GM21381 (cell line): ENCODE data around the gene EP300.
A peak's percentile ranks its signal among the peaks of the same experiment; 100 is the strongest.
"Not testable (repeated sequence)": the region's sequence is repeated elsewhere in the genome, so short reads cannot be mapped to it uniquely, and the experiment has no call there.

Source experiments
- ATAC-seq: cut with Tn5 transposase; IDR thresholded peaks from one replicate; pipeline ENCODE4 v1.9.1; 2021; ENCODE audit warnings: mild to moderate bottlenecking, moderate library complexity; ENCODE audit not compliant: unreplicated experiment

EP300 gene

GRCh38 chr22:41078931-41079330, 13.5 kb upstream of the EP300 start:
- no peak for ATAC-seq

GRCh38 chr22:41085842-41086241, 6.5 kb upstream of the EP300 start:
- ATAC-seq: no peak

- peak; percentile 66 for ATAC-seq
Observed at GRCh38 chr22:41091132-41092022, 1.0 kb upstream of the EP300 start.

GRCh38 chr22:41092847-41093411, 537 bp downstream of the EP300 start:
- ATAC-seq: no peak

GRCh38 chr22:41094041-41094593, 1.7 kb downstream of the EP300 start:
- no peak for ATAC-seq

- ATAC-seq: no peak
Observed at GRCh38 chr22:41096391-41096790, 4.0 kb downstream of the EP300 start.

- no peak for ATAC-seq
Observed at GRCh38 chr22:41096841-41097240, 4.4 kb downstream of the EP300 start.

- ATAC-seq: no peak
Observed at GRCh38 chr22:41099036-41099435, 6.6 kb downstream of the EP300 start.

- no peak for ATAC-seq
Observed at GRCh38 chr22:41106122-41106968, 14.0 kb downstream of the EP300 start.

- not testable (repeated sequence) for ATAC-seq
Observed at GRCh38 chr22:41106969-41107325, 14.6 kb downstream of the EP300 start.

GRCh38 chr22:41110968-41111367, 18.6 kb downstream of the EP300 start:
- ATAC-seq: no peak

GRCh38 chr22:41116342-41116741, 23.9 kb downstream of the EP300 start:
- ATAC-seq: no peak

- ATAC-seq: no peak
Observed at GRCh38 chr22:41117127-41117965, 25.0 kb downstream of the EP300 start.

GRCh38 chr22:41123151-41123550, 30.8 kb downstream of the EP300 start:
- no peak for ATAC-seq

- ATAC-seq: no peak
Observed at GRCh38 chr22:41124086-41124485, 31.7 kb downstream of the EP300 start.

GRCh38 chr22:41127451-41127850, 35.1 kb downstream of the EP300 start:
- no peak for ATAC-seq

- no peak for ATAC-seq
Observed at GRCh38 chr22:41128606-41129005, 36.2 kb downstream of the EP300 start.

GRCh38 chr22:41132550-41132949, 40.2 kb downstream of the EP300 start:
- no peak for ATAC-seq

- no peak for ATAC-seq
Observed at GRCh38 chr22:41140365-41140957, 48.1 kb downstream of the EP300 start.

GRCh38 chr22:41145921-41146320, 53.5 kb downstream of the EP300 start:
- not testable (repeated sequence) for ATAC-seq
